Measurements from ENCODE around the gene LPP. TPM values are rescaled to one million over a fixed set of nuclear protein-coding genes. Genes with fewer than 3 reads are reported as not detected.
"Not testable (repeated sequence)": the region's sequence is repeated elsewhere in the genome, so short reads cannot be mapped to it uniquely, and the experiment has no call there.

Gene LPP
- total RNA-seq, 1 donor = 77.4 TPM

DNA sequence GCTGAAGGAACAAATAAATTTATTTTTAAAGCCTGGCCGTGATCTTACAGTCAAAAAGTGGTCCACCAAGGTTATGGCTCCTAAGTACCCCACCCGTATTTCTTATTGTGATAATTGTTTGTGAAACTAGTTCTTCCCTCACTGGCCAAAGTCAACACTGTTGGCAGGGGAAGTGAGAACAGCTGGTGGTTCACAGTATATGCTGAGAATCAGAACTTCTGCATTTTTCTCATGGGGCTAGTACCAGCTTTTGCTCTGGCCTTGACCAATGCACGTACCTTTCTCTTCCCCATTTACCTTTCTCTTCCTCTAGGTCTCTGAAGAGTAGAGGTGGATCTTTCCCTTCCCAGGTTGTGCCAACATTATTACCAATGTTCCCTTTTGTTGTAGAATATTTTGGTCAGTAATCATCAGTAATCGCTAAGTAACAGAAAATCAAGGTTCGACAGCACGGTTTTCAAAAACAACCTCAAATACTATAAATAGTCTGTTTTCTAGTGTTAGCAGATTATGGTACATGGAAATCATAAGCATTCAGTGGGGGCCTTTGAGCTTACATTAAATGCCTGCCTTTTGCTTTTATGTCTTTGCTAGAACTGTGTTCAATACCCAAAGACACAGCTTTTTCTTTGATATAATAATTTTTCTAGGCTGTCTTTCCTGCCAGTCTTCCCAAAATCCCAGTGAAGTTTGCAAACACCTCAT, 268.0 kb downstream of the LPP start:
- H4K20me1 ChIP-seq (ENCODE audit: insufficient read depth, low read length) = peaks cover 9% of the 10 kb centered on the region
- DNase-seq (ENCODE audit: insufficient read length, low spot score, missing footprints) = no peak
- H3K4me2 ChIP-seq (ENCODE audit: insufficient read depth, low read length) = peak overlapping the region; percentile 42
- H3K27me3 ChIP-seq (ENCODE audit: insufficient read depth, low read length) = no peaks in the 10 kb centered on the region
- H3K9me3 ChIP-seq (ENCODE audit: low read depth, low read length) = no peaks in the 10 kb centered on the region
- H2AFZ ChIP-seq (ENCODE audit: low read length) = no peak overlapping the region
- peak overlapping the region; percentile 36 for H3K27ac ChIP-seq (ENCODE audit: low read depth, low read length)
- H3K4me1 ChIP-seq (ENCODE audit: insufficient read depth, low read length) = peaks cover 26% of the 10 kb centered on the region
- no peak overlapping the region for H3K4me3 ChIP-seq (ENCODE audit: insufficient read depth, low read length)
- no peaks in the 10 kb centered on the region for H3K36me3 ChIP-seq (ENCODE audit: insufficient read depth, low read length)
- H3K79me2 ChIP-seq (ENCODE audit: insufficient read depth, low read length) = peaks cover 55% of the 10 kb centered on the region
- no peak for TF ChIP-seq CTCF (IDR thresholded peaks at IDR 0.05; ENCODE audit: extremely low read depth, low read depth, low read length)

- not testable (repeated sequence) for H3K9me3 ChIP-seq (ENCODE audit: low read depth, low read length); H3K27ac ChIP-seq (ENCODE audit: low read depth, low read length); H3K36me3 ChIP-seq (ENCODE audit: insufficient read depth, low read length); H4K20me1 ChIP-seq (ENCODE audit: insufficient read depth, low read length); H3K27me3 ChIP-seq (ENCODE audit: insufficient read depth, low read length); H3K4me2 ChIP-seq (ENCODE audit: insufficient read depth, low read length); H2AFZ ChIP-seq (ENCODE audit: low read length); DNase-seq (ENCODE audit: insufficient read length, low spot score, missing footprints); H3K4me3 ChIP-seq (ENCODE audit: insufficient read depth, low read length)
- Histone ChIP-seq H3K79me2 (ENCODE audit: insufficient read depth, low read length) (peaks cover 54% of the 10 kb centered on the region), H3K4me1 (ENCODE audit: insufficient read depth, low read length) (peaks cover 17% of the 10 kb centered on the region)
Observed at GRCh38 chr3:188427981-188428380, 274.0 kb downstream of the LPP start.

DNA sequence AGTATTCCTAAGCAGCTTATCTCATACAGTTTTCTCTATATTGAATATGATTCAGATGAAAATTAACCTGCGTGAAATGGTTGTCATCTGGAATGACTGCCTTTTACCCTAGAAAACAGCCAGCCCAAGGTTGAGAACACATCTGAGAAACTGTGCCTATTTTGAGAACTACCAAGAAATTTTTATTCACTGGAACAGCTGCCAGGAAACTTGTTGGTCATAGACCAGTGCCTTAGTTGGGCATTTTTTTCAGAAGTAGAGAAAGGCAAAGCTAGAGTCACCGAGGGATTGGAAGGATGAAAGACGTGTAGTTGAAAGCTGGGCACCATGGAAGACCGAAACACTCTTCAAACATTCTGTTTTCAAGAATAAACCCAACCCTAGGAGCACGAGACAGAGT, 277.1 kb downstream of the LPP start:
- Histone ChIP-seq H3K79me2 (ENCODE audit: insufficient read depth, low read length) (peaks cover 42% of the 10 kb centered on the region), H3K27ac (ENCODE audit: low read depth, low read length) (peak overlapping the region; percentile 27), H2AFZ (ENCODE audit: low read length) (no peak overlapping the region), H3K4me1 (ENCODE audit: insufficient read depth, low read length) (peaks cover 23% of the 10 kb centered on the region), H3K27me3 (ENCODE audit: insufficient read depth, low read length) (no peaks in the 10 kb centered on the region), H3K9me3 (ENCODE audit: low read depth, low read length) (no peaks in the 10 kb centered on the region), H3K36me3 (ENCODE audit: insufficient read depth, low read length) (peaks cover 3% of the 10 kb centered on the region), H3K4me3 (ENCODE audit: insufficient read depth, low read length) (no peak overlapping the region), H3K4me2 (ENCODE audit: insufficient read depth, low read length) (no peak overlapping the region), H4K20me1 (ENCODE audit: insufficient read depth, low read length) (peaks cover 9% of the 10 kb centered on the region)
- no peak for DNase-seq (ENCODE audit: insufficient read length, low spot score, missing footprints)
- no peak for TF ChIP-seq CTCF (IDR thresholded peaks at IDR 0.05; ENCODE audit: extremely low read depth, low read depth, low read length)

DNA sequence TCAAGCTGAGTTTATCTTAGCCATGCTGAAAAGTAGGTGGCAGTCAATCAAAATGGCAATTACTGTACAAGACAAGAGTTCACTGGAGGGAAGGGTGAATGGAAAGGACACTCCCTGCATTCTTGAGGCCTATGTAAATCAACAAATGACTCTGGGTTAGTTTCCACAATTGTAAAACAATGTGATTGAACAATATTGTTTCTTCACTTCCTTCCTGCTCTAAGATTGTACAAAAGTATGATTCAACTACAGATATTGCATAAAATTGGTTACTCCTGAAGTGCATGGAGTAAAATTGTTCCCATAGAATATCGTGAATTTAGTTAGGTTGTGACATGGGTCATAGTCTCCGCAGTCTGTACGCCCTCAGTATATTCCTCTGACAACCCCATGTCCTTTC, 277.6 kb downstream of the LPP start:
- peaks cover 39% of the 10 kb centered on the region for H3K79me2 ChIP-seq (ENCODE audit: insufficient read depth, low read length)
- no peaks in the 10 kb centered on the region for H3K9me3 ChIP-seq (ENCODE audit: low read depth, low read length)
- H3K4me1 ChIP-seq (ENCODE audit: insufficient read depth, low read length) = peaks cover 23% of the 10 kb centered on the region
- peak overlapping the region; percentile 27 for H3K27ac ChIP-seq (ENCODE audit: low read depth, low read length)
- peaks cover 8% of the 10 kb centered on the region for H4K20me1 ChIP-seq (ENCODE audit: insufficient read depth, low read length)
- no peak for DNase-seq (ENCODE audit: insufficient read length, low spot score, missing footprints)
- no peak overlapping the region for H2AFZ ChIP-seq (ENCODE audit: low read length)
- H3K27me3 ChIP-seq (ENCODE audit: insufficient read depth, low read length) = no peaks in the 10 kb centered on the region
- peaks cover 5% of the 10 kb centered on the region for H3K36me3 ChIP-seq (ENCODE audit: insufficient read depth, low read length)
- no peak overlapping the region for H3K4me2 ChIP-seq (ENCODE audit: insufficient read depth, low read length)
- TF ChIP-seq CTCF (IDR thresholded peaks at IDR 0.05; ENCODE audit: extremely low read depth, low read depth, low read length) = no peak
- no peak overlapping the region for H3K4me3 ChIP-seq (ENCODE audit: insufficient read depth, low read length)
